Activated B cell treated with CpG ODN at 0.5 μM for 24 hours (primary cell): ENCODE data around the gene JUN. TPM values are rescaled to one million over a fixed set of nuclear protein-coding genes. Genes with fewer than 3 reads are reported as not detected.

Source experiments
- ATAC-seq: fragments of 200-7000 bp; cut with Tn5 transposase; one replicate; pipeline ENCODE4 v1.10.0; 2021; ENCODE audit warnings: low read depth, mild to moderate bottlenecking, moderate library complexity
- CTCF ChIA-PET: fragments of 350-600 bp; sonication (Branson Sonifier 250); formaldehyde crosslinking; loops from one replicate; lab custom pipeline; 2021; ENCODE audit warnings: antibody characterized with exemption; lab: Charles Lee
- POLR2A ChIA-PET: fragments of 350-600 bp; sonication (Branson Sonifier 250); formaldehyde crosslinking; loops from one replicate; lab custom pipeline; 2021; ENCODE audit warnings: antibody characterized with exemption; lab: Charles Lee
- DNase-seq: peaks from one replicate; pipeline ENCODE4 v3.0.0; 2022
- H3K27ac Mint-ChIP-seq: one replicate; pipeline ENCODE4 v1.8.0; 2020; ENCODE audit warnings: mixed read lengths
- H3K27me3 Mint-ChIP-seq: one replicate; pipeline ENCODE4 v1.8.0; 2021; ENCODE audit warnings: mixed read lengths
- H3K36me3 Mint-ChIP-seq: one replicate; pipeline ENCODE4 v1.8.0; 2021; ENCODE audit warnings: low read depth, mixed read lengths
- H3K4me1 Mint-ChIP-seq: one replicate; pipeline ENCODE4 v1.8.0; 2021; ENCODE audit warnings: mixed read lengths
- H3K4me3 Mint-ChIP-seq: one replicate; pipeline ENCODE4 v1.8.0; 2020; ENCODE audit warnings: mild to moderate bottlenecking, mixed read lengths
- H3K9me3 Mint-ChIP-seq: one replicate; pipeline ENCODE4 v1.8.0; 2020; ENCODE audit warnings: mixed read lengths
- CTCF ChIP-seq: fragments of 200-600 bp; IDR thresholded peaks from one replicate; pipeline ENCODE4 v1.8.0; 2022; ENCODE audit warnings: antibody characterized with exemption, mild to moderate bottlenecking
- intact Hi-C: fragments of 100-400 bp; cut with micrococcal nuclease; formaldehyde crosslinking; loops from one replicate; pipeline ENCODE4 v1.15.1; 2024
- total RNA-seq: library from RNA; stranded (reverse); gene quantifications from 2 replicates; pipeline ENCODE4 v1.2.3, GENCODE V29; 2022

Gene JUN
- total RNA-seq, 1 donor from 2014 or later, result 36.6 TPM

DNA sequence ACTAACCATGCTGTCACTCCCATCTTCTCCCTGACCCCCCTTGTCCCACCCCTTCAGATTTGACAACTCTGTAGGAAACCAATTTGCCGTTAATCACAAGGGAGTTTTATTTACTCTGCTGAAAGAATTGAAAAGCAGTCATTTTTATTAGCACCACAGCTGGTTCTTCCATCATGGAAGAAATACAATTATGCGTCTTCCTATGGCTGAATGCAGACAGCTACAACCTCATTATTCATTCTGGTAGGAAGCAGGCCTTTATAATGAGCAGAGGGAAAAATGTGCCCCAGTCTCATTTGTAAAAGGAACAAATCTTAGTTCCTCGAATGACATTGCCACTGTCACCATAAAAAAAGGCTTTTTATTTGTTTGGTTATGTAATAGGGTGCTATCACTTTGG is 35.2 kb downstream of the JUN start:
- no peaks in the 10 kb centered on the region for H3K9me3 Mint-ChIP-seq
- DNase-seq, result no peak
- intact Hi-C loops, result no loop called here
- no peak for TF ChIP-seq CTCF
- no peaks in the 10 kb centered on the region for H3K4me1 Mint-ChIP-seq
- H3K27me3 Mint-ChIP-seq, result peaks cover 7% of the 10 kb centered on the region
- H3K36me3 Mint-ChIP-seq, result no peaks in the 10 kb centered on the region
- CTCF ChIA-PET, result interaction anchor here (1.4 kb wide), 1 partner anchor 1011 kb away, joined by 4 read pairs; no protein-coding TSS in a partner anchor
- POLR2A ChIA-PET, result no interaction called here
- H3K27ac Mint-ChIP-seq, result no peak overlapping the region
- no peak overlapping the region for H3K4me3 Mint-ChIP-seq
- ATAC-seq, result no peak

- Mint-ChIP-seq H3K9me3 (no peaks in the 10 kb centered on the region), H3K36me3 (no peaks in the 10 kb centered on the region), H3K27ac (no peak overlapping the region), H3K4me1 (no peaks in the 10 kb centered on the region), H3K4me3 (no peak overlapping the region), H3K27me3 (peaks cover 7% of the 10 kb centered on the region)
- ChIA-PET POLR2A (interaction anchor here (0.6 kb wide), 1 partner anchor 1032 kb away, joined by 3 read pairs; no protein-coding TSS in a partner anchor), CTCF (interaction anchor here (0.6 kb wide), 1 partner anchor 9 kb away, joined by 3 read pairs; no protein-coding TSS in a partner anchor)
- no peak for DNase-seq
- no peak for TF ChIP-seq CTCF
- intact Hi-C loops, result no loop called here
- ATAC-seq, result no peak
Observed at GRCh38 chr1:58746757-58747156, 37.1 kb downstream of the JUN start.

DNA sequence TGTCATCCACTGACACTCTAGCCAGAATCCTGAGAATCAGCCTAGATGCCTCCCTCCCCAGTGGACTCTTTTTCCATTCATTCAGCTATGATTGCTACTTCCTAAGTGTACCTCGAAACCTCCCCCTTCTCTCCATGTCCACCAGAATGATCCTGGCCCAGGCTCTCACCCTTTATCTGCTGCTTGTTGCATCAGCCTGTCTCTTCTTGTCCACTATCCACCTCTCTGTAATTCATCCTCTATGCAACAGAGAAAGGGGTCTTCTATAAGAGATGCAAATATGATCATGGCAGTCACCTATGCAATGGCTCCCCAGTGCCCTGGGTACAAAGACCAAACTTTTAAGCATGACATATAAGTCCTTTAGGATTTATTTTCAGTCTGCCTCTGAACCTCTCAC is 37.7 kb downstream of the JUN start:
- POLR2A ChIA-PET, result no interaction called here

GRCh38 chr1:58745666-58746065 is 38.2 kb downstream of the JUN start:
- no peak for TF ChIP-seq CTCF
- CTCF ChIA-PET, result interaction anchor here (0.7 kb wide), 1 partner anchor 953 kb away, joined by 3 read pairs; no protein-coding TSS in a partner anchor
- DNase-seq (no peak), ATAC-seq (no peak)
- intact Hi-C loops, result no loop called here
- POLR2A ChIA-PET, result no interaction called here
- Mint-ChIP-seq H3K4me3 (no peak overlapping the region), H3K36me3 (no peaks in the 10 kb centered on the region), H3K27me3 (peaks cover 7% of the 10 kb centered on the region), H3K9me3 (no peaks in the 10 kb centered on the region), H3K4me1 (no peaks in the 10 kb centered on the region), H3K27ac (no peak overlapping the region)

More for the DNA sequence above, 37.7 kb downstream of the JUN start:
- Mint-ChIP-seq H3K27ac (no peak overlapping the region), H3K9me3 (no peaks in the 10 kb centered on the region), H3K4me3 (no peak overlapping the region), H3K36me3 (no peaks in the 10 kb centered on the region), H3K4me1 (no peaks in the 10 kb centered on the region), H3K27me3 (peaks cover 7% of the 10 kb centered on the region)
- no peak for ATAC-seq
- no peak for TF ChIP-seq CTCF
- CTCF ChIA-PET, result no interaction called here
- intact Hi-C loops, result no loop called here
- no peak for DNase-seq

- Mint-ChIP-seq H3K36me3 (no peaks in the 10 kb centered on the region), H3K9me3 (no peaks in the 10 kb centered on the region), H3K27me3 (peaks cover 7% of the 10 kb centered on the region), H3K4me3 (no peak overlapping the region), H3K27ac (no peak overlapping the region), H3K4me1 (no peaks in the 10 kb centered on the region)
- intact Hi-C loops, result no loop called here
- ATAC-seq (no peak), DNase-seq (no peak)
- CTCF ChIA-PET, result interaction anchor here (0.7 to 1.5 kb wide), 2 partner anchors 954 to 1014 kb away, joined by 3 to 4 read pairs; no protein-coding TSS in a partner anchor
- POLR2A ChIA-PET, result no interaction called here
- TF ChIP-seq CTCF, result no peak
Observed at GRCh38 chr1:58745117-58745516, 38.7 kb downstream of the JUN start.
